Keratinocyte (primary cell): Measurements from ENCODE around the gene HRCT1. TPM values are rescaled to one million over a fixed set of nuclear protein-coding genes. Genes with fewer than 3 reads are reported as not detected.
A peak's percentile ranks its signal among the peaks of the same experiment; 100 is the strongest.

Experiments
- DNase-seq: peaks from one replicate; pipeline ENCODE4 v3.0.0-alpha.2; 2011; ENCODE audit warnings: low read depth, missing footprints, low spot score
- FAIRE-seq: peaks from 2 replicates; lab custom pipeline; 2011; peaks lifted over from hg19 to GRCh38; lab: Jason Lieb, UNC
- H2AFZ ChIP-seq: 2 replicates; pipeline ENCODE4 v1.6.0; 2012; ENCODE audit warnings: low read length, control low read depth, inconsistent platforms; ENCODE audit not compliant: control insufficient read depth
- H3K27ac ChIP-seq: 2 replicates; pipeline ENCODE4 v1.5.1; 2011; ENCODE audit warnings: low read length; ENCODE audit not compliant: control insufficient read depth, insufficient read depth
- H3K27me3 ChIP-seq: 3 replicates; pipeline ENCODE4 v1.6.0; 2011; ENCODE audit warnings: low read length; ENCODE audit not compliant: control insufficient read depth, insufficient read depth; ENCODE audit errors: extremely low read depth
- H3K36me3 ChIP-seq, 2 experiments: 2 replicates in 1 of 2; 3 replicates in 1 of 2; pipeline ENCODE4 v1.5.1; 2011; ENCODE audit warnings: low read length in 2 of 2, mild to moderate bottlenecking in 1 of 2; ENCODE audit not compliant: control insufficient read depth in 2 of 2, insufficient read depth in 2 of 2; ENCODE audit errors: extremely low read depth in 1 of 2
- H3K4me1 ChIP-seq: 3 replicates; pipeline ENCODE4 v1.5.1; 2011; ENCODE audit warnings: low read length; ENCODE audit not compliant: control insufficient read depth, insufficient read depth; ENCODE audit errors: extremely low read depth
- H3K4me2 ChIP-seq: 3 replicates; pipeline ENCODE4 v1.6.0; 2011; ENCODE audit warnings: low read depth, low read length; ENCODE audit not compliant: control insufficient read depth, insufficient read depth; ENCODE audit errors: extremely low read depth
- H3K4me3 ChIP-seq, 3 experiments: fragments of 200-600 bp in 1 of 3; sonication (generic) in 1 of 3; 2 replicates in 2 of 3; 3 replicates in 1 of 3; pipeline ENCODE4 v1.5.1; 2011 to 2016; ENCODE audit warnings: low read length in 3 of 3, mild to moderate bottlenecking in 3 of 3, control low read depth in 2 of 3, inconsistent platforms in 1 of 3, low read depth in 1 of 3, mixed read lengths in 1 of 3, mixed run types in 1 of 3, moderate library complexity in 1 of 3; ENCODE audit not compliant: control insufficient read depth in 2 of 3, insufficient read depth in 2 of 3; ENCODE audit errors: extremely low read depth in 1 of 3
- H3K79me2 ChIP-seq: 2 replicates; pipeline ENCODE4 v1.6.0; 2012; ENCODE audit warnings: low read length; ENCODE audit not compliant: control insufficient read depth, insufficient read depth
- H3K9ac ChIP-seq: 3 replicates; pipeline ENCODE4 v1.6.0; 2011; ENCODE audit warnings: low read length; ENCODE audit not compliant: control insufficient read depth, insufficient read depth; ENCODE audit errors: extremely low read depth
- H3K9me1 ChIP-seq: 3 replicates; pipeline ENCODE4 v1.6.0; 2011; ENCODE audit warnings: low read length; ENCODE audit not compliant: control insufficient read depth, insufficient read depth; ENCODE audit errors: extremely low read depth
- H3K9me3 ChIP-seq: 2 replicates; pipeline ENCODE4 v1.5.1; 2012; ENCODE audit warnings: low read depth, low read length; ENCODE audit not compliant: control insufficient read depth
- H4K20me1 ChIP-seq: 3 replicates; pipeline ENCODE4 v1.6.0; 2011; ENCODE audit warnings: low read length; ENCODE audit not compliant: control insufficient read depth, insufficient read depth; ENCODE audit errors: extremely low read depth
- EZH2 ChIP-seq: IDR thresholded peaks from one replicate; pipeline ENCODE4 v1.6.1; 2012; ENCODE audit warnings: inconsistent platforms, mild to moderate bottlenecking, low read length, moderate library complexity
- dilution Hi-C: fragments of 300-500 bp; cut with MboI; formaldehyde crosslinking; loops from one replicate; pipeline ENCODE4 v1.7.0; 2020; ENCODE audit warnings: low sequenced_read_pairs; ENCODE audit not compliant: extremely low pct_ligation_motif_present
- polyA plus RNA-seq, 5 experiments: library from polyadenylated mRNA; depleted of rRNA in 3 of 5; stranded (reverse) in 3 of 5; stranded (forward) in 1 of 5; unstranded in 1 of 5; fragments of >200 nt; gene quantifications; 1 replicate in 1 of 5; 2 replicates in 3 of 5; 3 replicates in 1 of 5; pipeline versions ENCODE4 v1.2.1 to v1.2.3, GENCODE V29; 2011 to 2012; ENCODE audit warnings: missing spikeins in 2 of 5, low read depth in 1 of 5, low replicate concordance in 1 of 5
- TF ChIP-seq, protein P1 (sequence below), 3 experiments: IDR thresholded peaks in 1 of 3; conservative IDR thresholded peaks in 1 of 3; optimal IDR thresholded peaks in 1 of 3; 2 replicates in 2 of 3; 3 replicates in 1 of 3; pipeline versions ENCODE3 to v1.5.1; 2011; ENCODE audit warnings: low read length in 3 of 3, mild to moderate bottlenecking in 3 of 3, moderate library complexity in 2 of 3, control low read depth in 1 of 3, inconsistent platforms in 1 of 3; ENCODE audit not compliant: insufficient read depth in 2 of 3; ENCODE audit errors: extremely low read depth in 1 of 3

The HRCT1 gene
- polyA plus RNA-seq, 1 donor (not counting 4 experiments of a cell fraction or from before 2014, with no cell fraction given) = not detected

DNA sequence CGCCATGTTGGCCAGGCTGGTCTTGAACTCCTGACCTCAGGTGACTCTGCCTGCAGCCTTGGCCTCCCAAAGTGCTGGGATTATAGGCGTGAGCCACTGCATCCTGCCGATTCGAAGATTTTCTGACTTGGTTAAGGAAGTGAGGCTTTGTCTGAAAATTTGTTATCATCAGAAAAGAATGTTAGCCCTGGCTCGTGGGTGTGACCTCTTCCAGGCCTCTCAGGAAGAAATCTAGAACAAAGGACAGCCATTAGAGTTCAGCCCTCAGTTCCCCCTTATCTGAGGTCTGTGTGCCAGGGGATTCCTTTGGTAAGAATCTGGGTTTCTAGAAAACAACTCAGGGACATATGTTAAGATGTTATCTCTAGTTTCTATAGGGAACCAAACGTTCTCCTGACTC, 45.7 kb downstream of the HRCT1 start:
- no peak overlapping the region for H3K4me2 ChIP-seq
- H3K79me2 ChIP-seq = no peaks in the 10 kb centered on the region
- H4K20me1 ChIP-seq = no peaks in the 10 kb centered on the region
- H3K4me1 ChIP-seq = peaks cover 4% of the 10 kb centered on the region
- no peaks in the 10 kb centered on the region for H3K9me1 ChIP-seq
- H3K27ac ChIP-seq = no peak overlapping the region
- dilution Hi-C loops = no loop called here
- DNase-seq (no peak), FAIRE-seq (peak; percentile 34)
- no peak overlapping the region for H3K9ac ChIP-seq
- H3K9me3 ChIP-seq = no peaks in the 10 kb centered on the region
- TF ChIP-seq EZH2 = no peak
- TF ChIP-seq, protein P1, sequence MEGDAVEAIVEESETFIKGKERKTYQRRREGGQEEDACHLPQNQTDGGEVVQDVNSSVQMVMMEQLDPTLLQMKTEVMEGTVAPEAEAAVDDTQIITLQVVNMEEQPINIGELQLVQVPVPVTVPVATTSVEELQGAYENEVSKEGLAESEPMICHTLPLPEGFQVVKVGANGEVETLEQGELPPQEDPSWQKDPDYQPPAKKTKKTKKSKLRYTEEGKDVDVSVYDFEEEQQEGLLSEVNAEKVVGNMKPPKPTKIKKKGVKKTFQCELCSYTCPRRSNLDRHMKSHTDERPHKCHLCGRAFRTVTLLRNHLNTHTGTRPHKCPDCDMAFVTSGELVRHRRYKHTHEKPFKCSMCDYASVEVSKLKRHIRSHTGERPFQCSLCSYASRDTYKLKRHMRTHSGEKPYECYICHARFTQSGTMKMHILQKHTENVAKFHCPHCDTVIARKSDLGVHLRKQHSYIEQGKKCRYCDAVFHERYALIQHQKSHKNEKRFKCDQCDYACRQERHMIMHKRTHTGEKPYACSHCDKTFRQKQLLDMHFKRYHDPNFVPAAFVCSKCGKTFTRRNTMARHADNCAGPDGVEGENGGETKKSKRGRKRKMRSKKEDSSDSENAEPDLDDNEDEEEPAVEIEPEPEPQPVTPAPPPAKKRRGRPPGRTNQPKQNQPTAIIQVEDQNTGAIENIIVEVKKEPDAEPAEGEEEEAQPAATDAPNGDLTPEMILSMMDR (optimal IDR thresholded peaks at IDR 0.05 in 1 of 3, IDR thresholded peaks at IDR 0.05 in 1 of 3, conservative IDR thresholded peaks at IDR 0.05 in 1 of 3; ENCODE audit: extremely low read depth in 1 of 3, insufficient read depth in 2 of 3, low read length in 3 of 3) = no peak
- peaks cover 4% of the 10 kb centered on the region for H3K27me3 ChIP-seq
- no peaks in the 10 kb centered on the region for H3K36me3 ChIP-seq
- H2AFZ ChIP-seq = peak overlapping the region; percentile 37
- H3K4me3 ChIP-seq = no peak overlapping the region

DNA sequence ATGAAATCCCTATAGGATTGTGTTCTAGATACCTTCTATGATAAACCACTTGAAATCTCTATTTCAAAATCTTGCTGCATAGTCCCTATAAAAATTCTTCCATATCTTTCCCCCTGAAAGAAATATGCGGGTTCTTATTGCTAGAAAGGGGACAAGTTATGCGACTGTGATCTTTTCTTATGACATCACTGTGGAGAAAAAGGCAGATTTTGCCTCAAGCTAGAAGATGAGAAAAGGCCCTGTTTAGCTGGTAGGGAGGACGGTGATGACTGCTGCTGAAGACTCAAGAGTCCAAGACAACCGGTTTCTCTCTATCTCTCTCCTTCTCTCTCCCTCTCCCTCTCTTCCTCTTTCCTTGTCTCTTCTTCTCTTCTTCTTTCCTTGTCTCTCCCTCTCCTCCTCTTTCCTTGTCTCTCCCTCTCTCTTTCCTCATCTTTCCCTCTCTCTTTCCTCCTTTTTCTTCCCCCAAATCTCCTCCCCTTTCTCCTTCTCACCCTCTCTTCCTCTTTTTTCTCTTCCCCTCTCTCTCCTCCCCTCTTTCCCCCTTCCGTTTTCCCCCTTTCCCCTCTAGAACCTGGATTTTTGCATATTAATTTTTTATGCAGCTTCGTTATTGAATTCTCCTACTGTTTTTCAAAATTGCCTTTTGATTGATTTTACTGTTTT, 46.7 kb downstream of the HRCT1 start:
- H4K20me1 ChIP-seq = no peaks in the 10 kb centered on the region
- no peaks in the 10 kb centered on the region for H3K9me1 ChIP-seq
- H3K36me3 ChIP-seq = no peaks in the 10 kb centered on the region
- peaks cover 13% of the 10 kb centered on the region for H3K27me3 ChIP-seq
- no peak overlapping the region for H3K27ac ChIP-seq
- H3K9me3 ChIP-seq = no peaks in the 10 kb centered on the region
- no peaks in the 10 kb centered on the region for H3K79me2 ChIP-seq
- H2AFZ ChIP-seq = peak overlapping the region; percentile 49
- DNase-seq = no peak
- no peak overlapping the region for H3K9ac ChIP-seq
- FAIRE-seq = no peak
- H3K4me2 ChIP-seq = no peak overlapping the region
- TF ChIP-seq, protein P1 (optimal IDR thresholded peaks at IDR 0.05 in 1 of 3, IDR thresholded peaks at IDR 0.05 in 1 of 3, conservative IDR thresholded peaks at IDR 0.05 in 1 of 3; ENCODE audit: extremely low read depth in 1 of 3, insufficient read depth in 2 of 3, low read length in 3 of 3) = no peak
- no peak for TF ChIP-seq EZH2
- dilution Hi-C loops = no loop called here
- peaks cover 4% of the 10 kb centered on the region for H3K4me1 ChIP-seq
- H3K4me3 ChIP-seq = no peak overlapping the region
